H1 (cell line): ENCODE results near the gene LRTM2. TPM values are rescaled to one million over a fixed set of nuclear protein-coding genes. Genes with fewer than 3 reads are reported as not detected.

Experiments
- CTCF ChIA-PET: fragments of 300-600 bp; sonication (Branson Sonifier 250); formaldehyde crosslinking; loops from one replicate; lab custom pipeline; 2021; ENCODE audit not compliant: partially characterized antibody; lab: Charles Lee
- POLR2A ChIA-PET: fragments of 300-600 bp; sonication (Branson Sonifier 250); formaldehyde crosslinking; loops from one replicate; lab custom pipeline; 2021; ENCODE audit warnings: inconsistent platforms; ENCODE audit not compliant: partially characterized antibody; lab: Charles Lee
- DNase-seq, 2 experiments: peaks; one replicate each; pipeline versions ENCODE4 v3.0.0 to v3.0.0-alpha.2; 2010 to 2022; ENCODE audit warnings: low spot score in 2 of 2, low read depth in 1 of 2, mixed read lengths in 1 of 2
- FAIRE-seq: peaks from 2 replicates; lab custom pipeline; 2011; peaks lifted over from hg19 to GRCh38; lab: Jason Lieb, UNC
- H2AFZ ChIP-seq: 2 replicates; pipeline ENCODE4 v1.8.1; 2012; ENCODE audit warnings: low read length, inconsistent platforms
- H2AK5ac ChIP-seq: 2 replicates; pipeline ENCODE4 v1.6.1; 2013; ENCODE audit warnings: low read depth, low read length
- H2BK120ac ChIP-seq: replicated peaks from 2 replicates; pipeline ENCODE3; 2013; ENCODE audit warnings: low read depth, low read length, inconsistent platforms
- H2BK12ac ChIP-seq: 2 replicates; pipeline ENCODE4 v1.6.1; 2013; ENCODE audit warnings: low read depth, low read length
- H2BK15ac ChIP-seq: 2 replicates; pipeline ENCODE4 v1.6.1; 2013; ENCODE audit warnings: low read length
- H2BK20ac ChIP-seq: 2 replicates; pipeline ENCODE4 v1.6.1; 2013; ENCODE audit warnings: low read length
- H2BK5ac ChIP-seq: 2 replicates; pipeline ENCODE4 v1.6.1; 2013; ENCODE audit warnings: low read depth, low read length
- H3K14ac ChIP-seq: 2 replicates; pipeline ENCODE4 v1.6.1; 2013; ENCODE audit warnings: inconsistent platforms; ENCODE audit not compliant: insufficient read length
- H3K18ac ChIP-seq: 2 replicates; pipeline ENCODE4 v1.6.1; 2013; ENCODE audit warnings: low read length; ENCODE audit errors: extremely low read depth
- H3K23ac ChIP-seq: 2 replicates; pipeline ENCODE4 v1.6.1; 2013; ENCODE audit warnings: inconsistent platforms; ENCODE audit not compliant: insufficient read length
- H3K23me2 ChIP-seq: 2 replicates; pipeline ENCODE4 v1.6.1; 2013; ENCODE audit warnings: low read depth, low read length
- H3K27ac ChIP-seq: 2 replicates; pipeline ENCODE4 v1.6.1; 2011; ENCODE audit warnings: low read depth, low read length, inconsistent platforms
- H3K27me3 ChIP-seq, 4 experiments: replicated peaks in 1 of 4; 1 replicate in 1 of 4; 2 replicates in 3 of 4; pipeline versions ENCODE4 v1.6.1 to v1.8.1; 2011 to 2013; ENCODE audit warnings: low read length in 3 of 4, mild to moderate bottlenecking in 3 of 4, inconsistent platforms in 2 of 4, mixed read lengths in 2 of 4, moderate library complexity in 1 of 4; ENCODE audit not compliant: control insufficient read depth in 3 of 4, insufficient read depth in 3 of 4; ENCODE audit errors: extremely low read depth in 1 of 4
- H3K36me3 ChIP-seq, 4 experiments: 2 replicates each; pipeline versions ENCODE4 v1.6.1 to v1.8.1; 2011 to 2013; ENCODE audit warnings: mild to moderate bottlenecking in 4 of 4, low read length in 3 of 4, moderate library complexity in 2 of 4, control low read depth in 1 of 4, inconsistent platforms in 1 of 4; ENCODE audit not compliant: insufficient read depth in 4 of 4, control insufficient read depth in 2 of 4
- H3K4ac ChIP-seq: replicated peaks from 2 replicates; pipeline ENCODE3; 2013; ENCODE audit warnings: low read length, low read depth, mixed read lengths, inconsistent platforms; ENCODE audit not compliant: insufficient read length
- H3K4me1 ChIP-seq, 4 experiments: replicated peaks in 1 of 4; 1 replicate in 1 of 4; 2 replicates in 3 of 4; pipeline versions ENCODE4 v1.6.1 to v1.8.1; 2011 to 2013; ENCODE audit warnings: low read length in 3 of 4, inconsistent platforms in 2 of 4, mixed read lengths in 1 of 4; ENCODE audit not compliant: insufficient read depth in 4 of 4, control insufficient read depth in 3 of 4
- H3K4me2 ChIP-seq, 2 experiments: 2 replicates each; pipeline versions ENCODE4 v1.6.1 to v1.8.1; 2011 to 2013; ENCODE audit warnings: low read depth in 2 of 2, low read length in 2 of 2, control low read depth in 1 of 2, inconsistent platforms in 1 of 2, mild to moderate bottlenecking in 1 of 2; ENCODE audit not compliant: insufficient read depth in 1 of 2
- H3K4me3 ChIP-seq, 4 experiments: fragments of 200-600, 300-600 bp in 1 of 4; sonication (generic), shearing (Covaris generic), sonication (Bioruptor Twin) in 1 of 4; 2 replicates each; pipeline versions ENCODE4 v1.5.1 to v1.8.1; 2011 to 2016; ENCODE audit warnings: low read length in 4 of 4, low read depth in 3 of 4, control low read depth in 2 of 4, inconsistent platforms in 2 of 4, mild to moderate bottlenecking in 2 of 4, mixed read lengths in 1 of 4, moderate library complexity in 1 of 4; ENCODE audit not compliant: insufficient read depth in 2 of 4; ENCODE audit errors: extremely low read depth in 1 of 4
- H3K56ac ChIP-seq: replicated peaks from 2 replicates; pipeline ENCODE3; 2013; ENCODE audit warnings: low read depth, mild to moderate bottlenecking, mixed read lengths, low read length, inconsistent platforms; ENCODE audit not compliant: insufficient read length
- H3K79me1 ChIP-seq: 2 replicates; pipeline ENCODE4 v1.6.1; 2013; ENCODE audit warnings: low read depth, low read length, control low read depth
- H3K79me2 ChIP-seq, 2 experiments: 2 replicates each; pipeline versions ENCODE4 v1.6.1 to v1.8.1; 2012 to 2013; ENCODE audit warnings: low read length in 2 of 2, mild to moderate bottlenecking in 2 of 2, inconsistent platforms in 1 of 2; ENCODE audit not compliant: insufficient read depth in 2 of 2, control insufficient read depth in 1 of 2
- H3K9ac ChIP-seq, 4 experiments: replicated peaks in 1 of 4; 1 replicate in 1 of 4; 2 replicates in 3 of 4; pipeline versions ENCODE4 v1.6.1 to v1.8.1; 2011 to 2013; ENCODE audit warnings: low read depth in 3 of 4, low read length in 3 of 4, control low read depth in 2 of 4, mild to moderate bottlenecking in 2 of 4, moderate library complexity in 2 of 4, inconsistent platforms in 1 of 4; ENCODE audit errors: extremely low read depth in 1 of 4
- H3K9me3 ChIP-seq, 2 experiments: 2 replicates each; pipeline versions ENCODE4 v1.6.1 to v1.8.1; 2012 to 2013; ENCODE audit warnings: mild to moderate bottlenecking in 2 of 2, moderate library complexity in 2 of 2, control low read depth in 1 of 2, inconsistent platforms in 1 of 2, low read depth in 1 of 2, low read length in 1 of 2, mixed read lengths in 1 of 2; ENCODE audit not compliant: insufficient read depth in 2 of 2
- H4K20me1 ChIP-seq, 2 experiments: replicated peaks in 1 of 2; 2 replicates each; pipeline versions ENCODE3 to v1.8.1; 2011 to 2013; ENCODE audit warnings: inconsistent platforms in 2 of 2, low read length in 2 of 2, mild to moderate bottlenecking in 1 of 2; ENCODE audit not compliant: insufficient read depth in 2 of 2, control insufficient read depth in 1 of 2
- H4K5ac ChIP-seq: 2 replicates; pipeline ENCODE4 v1.6.1; 2013; ENCODE audit warnings: low read length, low read depth, mixed read lengths, inconsistent platforms; ENCODE audit not compliant: insufficient read length
- H4K8ac ChIP-seq: 2 replicates; pipeline ENCODE4 v1.8.0; 2013; ENCODE audit warnings: mild to moderate bottlenecking, moderate library complexity, low read length, inconsistent platforms; ENCODE audit not compliant: insufficient read depth; ENCODE audit errors: extremely low read depth
- H4K91ac ChIP-seq: replicated peaks from 2 replicates; pipeline ENCODE3; 2013; ENCODE audit warnings: low read length, mixed read lengths, inconsistent platforms; ENCODE audit not compliant: insufficient read length
- BACH1 ChIP-seq: IDR thresholded peaks from 2 replicates; pipeline ENCODE4 v1.6.1; 2012; ENCODE audit warnings: low read length, improper control_type of control experiment
- SAP30 ChIP-seq: fragments of 300-600 bp; sonication (generic); IDR thresholded peaks from 2 replicates; pipeline ENCODE4 v1.7.1; 2012; ENCODE audit warnings: low read length, moderate library complexity, mild to moderate bottlenecking, inconsistent platforms; ENCODE audit not compliant: insufficient read depth, insufficient replicate concordance
- SP2 ChIP-seq: IDR thresholded peaks from 2 replicates; pipeline ENCODE4 v1.6.1; 2012; ENCODE audit warnings: mild to moderate bottlenecking, low read length, inconsistent platforms
- SP4 ChIP-seq: IDR thresholded peaks from 2 replicates; pipeline ENCODE4 v1.6.1; 2012; ENCODE audit warnings: low read length, inconsistent platforms
- SRF ChIP-seq: IDR thresholded peaks from 2 replicates; pipeline ENCODE4 v1.6.1; 2011; ENCODE audit warnings: mild to moderate bottlenecking, low read depth, low read length, moderate library complexity
- TCF12 ChIP-seq: IDR thresholded peaks from 2 replicates; pipeline ENCODE4 v1.6.1; 2011; ENCODE audit warnings: low read depth, mild to moderate bottlenecking, low read length
- WGBS, 2 experiments: shearing (Covaris generic) in 1 of 2; methylation state at CpG; one replicate each; pipeline versions ENCODE4 v1.1.6 to v1.1.7; 2013 to 2015; ENCODE audit warnings: low lambda C conversion rate in 2 of 2, mixed read lengths in 2 of 2, inconsistent platforms in 1 of 2, low coverage in 1 of 2, missing lambda C conversion rate in 1 of 2; ENCODE audit not compliant: insufficient replicate concordance in 2 of 2, insufficient coverage in 1 of 2, insufficient read length in 1 of 2; ENCODE audit errors: extremely low coverage in 1 of 2, missing lambda C conversion rate in 1 of 2; 5-methylcytosine and 5-hydroxymethylcytosine counted together
- polyA plus RNA-seq, 7 experiments: library from polyadenylated mRNA; depleted of rRNA in 3 of 7; stranded (reverse) in 5 of 7; unstranded in 2 of 7; fragments of >200 nt in 5 of 7; fragments of 200-250 nt in 2 of 7; gene quantifications; 1 replicate in 5 of 7; 2 replicates in 1 of 7; 4 replicates in 1 of 7; pipeline versions ENCODE4 v1.2.1 to v1.2.3, GENCODE V29; 2011 to 2013; ENCODE audit warnings: missing spikeins in 2 of 7, mixed read lengths in 2 of 7
- total RNA-seq: library from RNA; stranded (reverse); fragmentation: NEBNext Ultra II Directional; extraction: Animal tissue kit (Norgen Biotek cat#: 25700); gene quantifications from 2 replicates; pipeline ENCODE4 v1.2.1, GENCODE V29; 2021

LRTM2 gene
- total and polyA plus RNA-seq, 2 of the 8 experiments (the other 6 are each of a cell fraction or from before 2014, with no cell fraction given): 0.06 TPM; not detected in 1

GRCh38 chr12:1836241-1836803 lies 16.0 kb downstream of the LRTM2 start:
- no peak overlapping the region for H3K14ac ChIP-seq
- no peak for DNase-seq
- no peak overlapping the region for H2BK120ac ChIP-seq
- H4K5ac ChIP-seq: no peak overlapping the region
- TF ChIP-seq SAP30 (no peak), SP2 (no peak), BACH1 (no peak), TCF12 (no peak), SP4 (no peak), SRF (no peak)
- no peak overlapping the region for H3K4me3 ChIP-seq
- H3K36me3 ChIP-seq: no peaks in the 10 kb centered on the region
- H2BK12ac ChIP-seq: no peak overlapping the region
- ChIA-PET POLR2A (interaction anchor here (1.1 kb wide), 1 partner anchor 79 kb away, joined by 3 read pairs; no protein-coding TSS in a partner anchor), CTCF (interaction anchor here (1.2 to 2.5 kb wide), 4 partner anchors 26 to 103 kb away, joined by 3 to 8 read pairs (median 7); no protein-coding TSS in a partner anchor)
- no peaks in the 10 kb centered on the region; a peak in 2 of 7 replicates for H3K27me3 ChIP-seq
- no peaks in the 10 kb centered on the region for H3K79me2 ChIP-seq
- 63% methylated on average over 7 of the region's 7 CpGs; no CpG with 5 or more reads in 1 of the 2 experiments for WGBS, 2 experiments
- peaks cover under 1% of the 10 kb centered on the region; the same call in 1 of the 2 replicates for H3K23me2 ChIP-seq
- no peak overlapping the region for H2BK20ac ChIP-seq
- no peaks in the 10 kb centered on the region for H3K9me3 ChIP-seq
- no peaks in the 10 kb centered on the region for H3K79me1 ChIP-seq
- H2BK5ac ChIP-seq: no peak overlapping the region
- H2BK15ac ChIP-seq: no peak overlapping the region
- no peak overlapping the region for H3K4ac ChIP-seq
- H3K4me1 ChIP-seq: peaks cover 0 to 12% (median 2%) of the 10 kb centered on the region in 4 experiments; a peak in 3 of 7 replicates
- no peak overlapping the region for H3K27ac ChIP-seq
- no peak overlapping the region for H4K91ac ChIP-seq
- no peak overlapping the region for H3K18ac ChIP-seq
- no peak for FAIRE-seq
- no peak overlapping the region for H3K9ac ChIP-seq
- H3K56ac ChIP-seq: no peak overlapping the region
- H3K23ac ChIP-seq: no peak overlapping the region
- no peak overlapping the region for H2AFZ ChIP-seq
- H2AK5ac ChIP-seq: no peak overlapping the region
- H4K20me1 ChIP-seq: peaks cover 0 to 1% of the 10 kb centered on the region in 2 experiments
- no peak overlapping the region for H4K8ac ChIP-seq
- H3K4me2 ChIP-seq: no peak overlapping the region
